Activated CD8-positive, alpha-beta memory T cell treated with anti-CD3 and anti-CD28 coated beads, Interleukin-2, amount 50 U/mL, for 4 hours (primary cell): ENCODE results near the gene LTBR.
"Not testable (repeated sequence)": the region's sequence is repeated elsewhere in the genome, so short reads cannot be mapped to it uniquely, and the experiment has no call there.

ENCODE experiments used
- DNase-seq: peaks from one replicate; pipeline ENCODE4 v3.0.0-alpha.2; 2020

LTBR gene

GRCh38 chr12:6427796-6428195 is 43.8 kb downstream of the LTBR start:
- not testable (repeated sequence) for DNase-seq

GRCh38 chr12:6428326-6428725 is 44.4 kb downstream of the LTBR start:
- no peak for DNase-seq

GRCh38 chr12:6430124-6430989 is 46.4 kb downstream of the LTBR start:
- peak; percentile 69 for DNase-seq

- no peak for DNase-seq
Observed at GRCh38 chr12:6432991-6433390, 49.0 kb downstream of the LTBR start.

DNA sequence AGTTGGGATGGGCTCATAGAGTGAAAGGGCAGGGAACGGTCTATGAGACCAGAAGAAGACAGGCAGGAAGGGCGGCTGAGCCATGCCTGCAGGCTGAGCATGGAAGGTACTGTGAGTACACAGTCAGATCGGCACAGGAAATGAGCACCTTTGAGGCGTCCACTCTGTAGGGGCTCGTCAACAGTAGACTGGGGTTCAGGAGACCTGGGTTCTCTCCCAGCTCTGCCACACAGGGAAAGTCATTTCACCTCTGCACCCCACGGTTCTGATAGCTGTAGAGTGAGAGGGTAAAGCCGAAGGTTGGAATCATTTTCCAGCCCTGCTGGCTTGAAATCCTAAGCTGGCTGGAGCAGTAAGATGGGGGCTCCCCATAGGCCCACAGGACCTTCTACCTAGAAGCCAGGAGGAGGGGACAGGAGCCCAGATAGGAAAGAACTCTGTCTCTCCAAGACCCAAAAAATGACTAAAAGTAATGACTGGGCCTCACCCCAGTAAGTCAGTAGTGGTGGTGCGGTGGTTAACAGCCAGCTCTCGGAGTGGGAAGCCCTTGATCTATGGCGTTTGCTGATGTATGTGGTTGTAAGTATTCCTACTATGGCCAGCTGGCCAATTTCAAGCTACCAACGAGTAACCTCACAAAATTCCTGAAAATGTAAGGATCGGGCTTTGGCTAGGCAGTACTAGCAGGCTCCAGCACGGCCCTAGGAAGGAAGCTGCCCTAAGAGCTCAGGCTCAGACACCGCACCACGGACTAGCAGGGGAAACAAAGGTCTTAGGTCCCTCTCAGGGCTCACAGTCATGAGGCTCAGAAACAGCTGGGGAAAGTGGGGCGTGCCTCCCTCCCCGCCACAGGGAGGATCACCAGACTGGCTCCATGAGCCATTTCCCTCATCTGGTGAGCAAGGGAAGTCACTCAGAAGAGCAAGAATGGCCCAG is 50.5 kb downstream of the LTBR start:
- DNase-seq, result no peak

- no peak for DNase-seq
Observed at GRCh38 chr12:6435961-6436715, 52.2 kb downstream of the LTBR start.

- DNase-seq, result no peak
Observed at GRCh38 chr12:6437586-6437985, 53.6 kb downstream of the LTBR start.

- DNase-seq, result no peak
Observed at GRCh38 chr12:6438345-6438744, 54.4 kb downstream of the LTBR start.

GRCh38 chr12:6440391-6440790 is 56.4 kb downstream of the LTBR start:
- no peak for DNase-seq
